GM18520 (cell line): Measurements from ENCODE around the gene ZFP1.
"Not testable (repeated sequence)": the region's sequence is repeated elsewhere in the genome, so short reads cannot be mapped to it uniquely, and the experiment has no call there.

Experiments
- ATAC-seq: cut with Tn5 transposase; IDR thresholded peaks from one replicate; pipeline ENCODE4 v1.9.1; 2021; ENCODE audit not compliant: unreplicated experiment

ZFP1 gene

DNA sequence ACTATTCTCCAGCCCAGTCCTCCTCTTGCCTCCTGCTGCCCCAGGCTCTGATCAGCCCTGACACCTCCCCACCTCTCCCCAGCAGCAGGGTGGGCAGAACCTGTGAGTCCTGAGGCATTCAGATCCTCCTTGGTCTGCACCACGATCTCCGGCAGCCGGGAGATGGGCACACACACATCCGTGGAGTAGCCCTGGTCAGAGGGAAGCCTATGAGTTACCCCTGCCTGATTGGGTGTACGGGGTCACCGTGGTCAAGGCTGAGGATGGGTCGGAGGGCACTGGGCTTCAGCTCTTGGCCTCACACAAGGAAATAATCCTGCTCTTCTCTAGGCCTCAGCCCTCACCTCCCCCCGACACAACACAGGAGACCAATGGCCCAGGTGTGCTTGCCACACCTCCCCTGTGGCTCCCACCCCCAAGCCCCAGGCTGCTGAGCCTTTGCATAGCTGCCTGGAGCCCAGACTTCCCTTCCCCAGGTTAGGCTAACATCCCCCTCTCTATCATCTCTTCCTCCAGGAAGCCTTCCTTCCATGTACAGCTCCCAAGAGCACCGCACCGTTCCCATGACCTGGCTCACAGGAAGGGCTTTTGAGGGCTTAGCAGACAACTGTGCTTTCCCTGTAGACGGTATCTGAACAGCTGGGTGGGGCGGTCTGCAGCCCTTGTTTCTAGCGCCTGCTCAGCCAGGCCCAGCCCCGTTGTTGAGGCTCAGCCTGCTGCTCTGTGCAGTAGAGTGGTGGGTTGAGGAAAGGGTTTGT is 35.4 kb upstream of the ZFP1 start:
- no peak for ATAC-seq

DNA sequence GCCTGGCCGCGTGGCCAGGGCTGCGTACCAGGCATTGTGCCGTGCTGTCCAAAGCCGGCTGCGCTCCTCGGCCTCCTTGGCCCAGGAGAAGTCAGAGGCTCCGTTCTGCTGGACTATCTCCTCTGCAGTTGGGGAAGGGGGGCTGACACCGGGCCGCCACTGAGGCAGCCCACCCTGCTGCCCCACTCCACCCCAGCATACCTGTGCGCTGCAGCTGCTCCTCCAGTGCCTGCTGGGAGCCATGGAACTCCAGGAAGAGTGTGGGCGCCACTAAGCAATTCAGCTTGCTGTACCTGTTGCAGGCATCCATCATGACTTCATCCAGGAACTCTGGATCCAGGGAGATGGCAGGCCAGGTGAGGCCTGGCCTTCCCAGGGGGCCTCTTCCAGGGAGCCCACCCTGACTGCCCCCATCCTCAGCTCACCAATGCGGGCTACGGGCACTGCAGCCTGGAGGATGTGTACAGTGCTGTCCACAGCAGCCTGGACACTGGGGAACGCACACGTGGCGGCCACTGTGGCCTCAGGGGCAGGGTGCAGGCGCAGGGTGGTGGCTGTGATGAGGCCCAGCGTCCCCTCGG is 34.7 kb upstream of the ZFP1 start:
- no peak for ATAC-seq

DNA sequence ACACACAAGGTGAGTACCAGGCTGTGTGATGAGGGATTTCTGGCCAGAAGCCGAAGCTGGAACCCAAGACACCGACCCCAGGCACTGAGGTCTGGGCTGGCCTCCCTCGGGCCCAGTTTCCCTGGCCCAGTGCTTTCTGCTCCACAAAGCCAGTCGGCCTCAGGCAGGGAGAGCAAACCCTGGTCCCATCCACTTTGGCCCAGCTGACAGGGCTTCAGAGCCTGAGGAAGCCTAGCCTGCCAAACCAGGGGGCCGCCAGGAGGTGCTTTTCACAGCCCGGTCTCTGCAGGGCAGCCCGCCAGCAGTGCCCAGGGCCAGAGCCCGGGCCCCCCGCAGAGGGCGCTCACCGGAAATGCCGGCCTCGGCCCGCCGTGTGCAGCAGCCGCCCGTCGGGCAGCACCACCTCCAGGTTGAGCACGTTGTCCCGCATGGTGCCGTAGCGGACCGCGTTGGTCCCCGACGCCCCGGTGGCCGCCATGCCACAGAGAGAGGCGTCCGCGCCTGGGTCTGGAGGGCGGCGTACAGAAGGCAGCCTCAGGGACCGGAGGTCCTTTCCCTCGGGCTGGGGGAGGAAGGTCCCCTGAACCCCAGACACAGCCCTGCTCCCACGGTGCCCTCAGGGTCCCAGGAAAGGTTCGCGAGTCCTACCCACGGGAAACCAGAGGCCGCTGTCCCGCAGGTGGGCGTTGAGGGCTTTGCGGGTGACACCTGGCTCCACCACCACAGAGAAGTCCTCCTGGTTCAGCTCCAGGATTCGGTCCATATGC is 34.0 kb upstream of the ZFP1 start:
- no peak for ATAC-seq

DNA sequence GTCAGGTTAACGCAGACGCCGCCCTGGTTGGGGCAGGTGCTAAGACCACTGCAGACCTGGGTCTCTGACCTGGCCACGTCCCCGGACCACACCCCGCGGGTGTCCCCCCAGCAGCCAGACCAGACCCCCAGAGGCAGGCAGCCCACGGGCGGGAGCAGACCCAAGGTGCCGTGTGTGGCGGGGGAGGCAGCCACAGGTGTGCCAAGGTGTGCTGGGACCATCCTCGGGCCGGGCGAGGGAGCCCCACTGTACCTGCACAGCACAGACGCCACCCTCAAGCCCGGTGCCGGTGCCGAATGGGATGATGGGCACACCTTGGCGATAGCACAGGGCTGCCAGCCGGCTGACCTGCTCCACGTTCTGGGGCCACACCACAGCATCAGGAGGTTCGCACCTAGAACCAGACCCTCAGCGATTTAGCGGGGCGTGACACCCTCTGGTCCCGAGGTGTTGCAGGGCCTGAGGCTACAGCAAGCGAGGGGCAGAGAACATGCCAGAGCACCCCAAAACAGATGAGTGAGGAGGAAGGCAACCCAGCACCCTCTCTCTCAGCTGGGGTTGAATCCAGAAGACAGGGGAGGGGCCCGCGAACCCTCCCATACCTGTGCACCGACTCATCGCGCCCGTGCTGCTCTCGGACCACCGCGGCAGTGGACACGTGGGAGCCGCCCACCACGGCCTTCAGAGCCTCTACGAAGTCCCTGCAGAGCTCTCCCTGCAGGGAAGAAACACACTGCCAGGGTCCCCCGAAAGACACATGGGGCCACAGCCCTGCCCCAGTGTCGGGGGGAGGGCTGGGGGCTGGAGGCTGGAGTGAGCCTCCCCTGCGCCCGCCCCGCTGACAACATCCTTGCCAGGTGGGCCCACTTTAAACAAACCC is 33.1 kb upstream of the ZFP1 start:
- no peak for ATAC-seq

DNA sequence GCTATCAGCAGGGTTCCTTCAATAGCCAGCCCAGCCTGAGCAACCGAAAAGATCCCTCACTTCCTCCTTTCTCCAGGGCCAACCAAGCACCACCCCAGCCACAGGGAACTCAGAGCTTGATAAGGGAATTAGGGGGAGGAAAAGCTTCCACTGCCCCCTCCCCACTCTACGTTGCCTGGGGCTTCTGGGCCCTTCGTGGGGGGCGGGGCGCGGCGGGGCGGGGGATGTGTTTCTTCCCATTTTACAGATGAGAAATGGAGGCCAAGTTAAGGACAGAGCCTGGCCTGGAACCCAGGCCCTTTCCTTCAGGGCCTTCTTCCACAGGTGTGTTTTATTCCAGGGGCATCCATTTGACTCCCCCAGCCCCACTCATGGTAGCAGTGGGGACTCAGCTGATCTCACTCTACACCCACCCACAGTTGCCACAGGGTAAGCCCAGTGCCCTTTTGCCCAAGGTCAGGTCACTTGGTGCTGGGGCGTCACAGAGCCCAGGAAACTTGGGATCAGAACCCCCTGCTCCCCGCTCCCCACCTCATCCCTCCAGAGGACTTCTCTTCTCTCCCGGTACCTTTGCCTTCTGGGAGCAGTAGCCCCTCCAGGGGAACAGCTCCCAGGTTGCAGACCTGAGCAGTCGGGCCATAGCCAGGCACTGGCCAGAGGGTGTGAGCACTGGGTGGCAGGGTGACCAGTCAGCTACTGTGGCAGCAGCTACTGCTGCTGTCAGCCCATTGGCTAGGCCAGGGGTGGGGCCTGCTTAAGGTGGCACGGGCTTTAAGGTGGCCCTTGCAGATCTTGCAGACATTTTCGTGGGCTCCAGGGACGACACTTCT is 32.0 kb upstream of the ZFP1 start, which contains the start of gene LDHD:
Gene LDHD (minus strand): TSS at position 700 of the 830 bp plus-strand sequence. CDS start 60 bp downstream, at position 640.
- ATAC-seq: no peak

DNA sequence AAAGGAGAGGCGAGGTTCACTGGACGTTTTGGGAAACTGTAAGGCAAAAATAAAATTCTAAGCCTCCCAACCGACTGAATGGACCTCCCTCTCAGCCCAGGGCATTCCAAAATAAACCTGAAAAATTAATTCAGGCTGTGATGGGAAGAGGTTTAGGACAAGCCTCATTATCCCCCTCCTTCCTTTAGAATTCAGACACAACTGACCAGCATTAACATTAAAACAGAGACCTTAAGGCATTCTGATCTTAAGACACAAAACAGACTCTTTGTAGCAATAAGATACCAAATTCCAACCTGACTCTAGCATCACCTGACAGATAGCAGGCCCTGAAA is 31.4 kb upstream of the ZFP1 start:
- ATAC-seq: no peak

DNA sequence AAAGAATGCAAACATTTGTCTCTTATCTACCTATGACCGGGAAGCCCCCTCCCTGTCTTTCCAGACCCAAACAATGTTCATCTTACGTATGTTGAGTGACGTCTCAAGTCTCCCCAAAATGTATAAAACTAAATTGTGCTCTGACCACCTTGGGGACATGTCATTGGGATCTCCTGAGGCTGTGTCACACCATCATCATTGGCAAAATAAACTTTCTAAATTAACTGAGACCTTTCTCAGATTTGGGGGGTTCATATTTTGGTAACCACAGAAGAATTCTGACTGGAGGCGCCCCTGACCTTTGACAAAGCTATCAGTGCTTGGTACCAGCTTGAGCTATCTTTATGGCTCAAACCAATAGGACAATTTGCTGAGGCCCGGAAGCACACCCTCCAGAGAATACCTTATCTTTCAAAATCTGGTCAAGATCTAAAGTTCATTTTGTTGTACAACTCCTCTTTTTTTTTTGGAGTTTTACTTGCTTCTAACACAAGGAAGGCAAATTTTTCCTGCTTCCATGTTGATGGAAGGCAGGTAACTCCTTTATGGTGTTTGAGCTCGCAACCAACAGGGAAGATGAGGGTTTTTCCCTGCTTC is 29.3 kb upstream of the ZFP1 start:
- no peak for ATAC-seq

DNA sequence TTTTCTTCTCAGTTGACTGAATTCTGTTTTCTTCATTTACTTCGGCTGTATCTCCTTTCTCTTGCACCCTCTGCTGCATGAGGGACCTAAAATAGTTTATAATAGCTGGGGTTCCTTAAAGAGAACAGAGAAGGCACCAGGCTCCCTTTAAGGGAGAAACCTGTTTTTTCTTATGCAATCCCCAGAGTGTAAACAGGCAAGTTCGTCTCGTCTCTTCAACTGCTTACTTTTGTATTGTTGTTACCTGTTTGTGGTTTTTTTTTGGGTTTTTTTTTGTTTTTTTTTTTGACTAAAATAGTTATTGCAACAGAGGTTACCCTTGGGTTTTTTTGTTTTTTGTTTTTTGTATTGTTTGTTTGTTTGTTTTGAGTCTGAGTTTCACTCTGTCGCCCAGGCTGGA is 28.1 kb upstream of the ZFP1 start:
- no peak for ATAC-seq

DNA sequence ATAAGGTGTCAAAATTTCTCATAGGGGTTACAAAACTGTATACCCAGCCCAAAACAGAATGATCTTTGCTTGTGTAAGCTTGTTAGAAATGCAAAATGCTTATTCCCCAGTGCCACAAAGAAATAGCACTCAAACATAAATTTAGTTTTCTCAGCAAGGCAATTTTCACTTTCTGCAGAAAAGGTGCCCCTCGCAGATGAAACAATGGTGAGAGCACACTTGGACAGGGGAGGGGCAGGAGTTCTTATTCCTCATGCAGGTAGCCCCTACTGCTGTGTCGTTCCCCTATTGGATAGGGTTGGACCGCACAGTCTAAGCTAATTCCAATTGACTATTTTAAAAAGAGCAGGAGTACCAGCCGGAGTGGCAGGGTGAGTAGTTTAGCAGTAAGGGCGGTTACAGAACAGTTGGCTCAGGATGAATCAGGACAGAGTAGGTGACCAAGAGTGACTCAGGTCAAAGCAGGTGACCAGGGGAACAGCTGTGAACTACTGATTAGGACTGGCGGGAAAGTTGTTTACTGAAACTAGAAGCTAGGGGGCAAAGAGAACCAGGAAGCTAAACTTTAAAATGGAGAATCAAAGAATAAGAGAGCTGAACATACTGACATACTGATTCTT is 26.3 kb upstream of the ZFP1 start:
- ATAC-seq: no peak

DNA sequence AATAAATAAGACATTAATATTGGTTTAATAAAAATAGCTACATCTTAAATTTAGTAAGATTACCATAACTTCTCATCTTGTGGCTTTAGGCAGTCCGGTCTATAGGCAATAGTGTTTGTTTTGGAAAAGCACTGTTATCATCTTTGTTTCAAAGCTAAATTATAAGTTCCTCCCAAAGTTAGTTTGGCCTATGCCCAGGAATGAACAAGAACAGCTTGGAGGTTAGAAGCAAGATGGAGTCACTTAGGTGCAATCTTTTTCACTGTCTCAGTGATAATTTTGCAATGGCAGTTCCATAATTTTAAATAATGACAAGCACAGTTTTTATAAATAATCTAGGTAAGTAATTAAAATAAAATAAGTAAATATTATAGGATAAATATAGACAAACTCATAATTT is 25.7 kb upstream of the ZFP1 start:
- no peak for ATAC-seq

DNA sequence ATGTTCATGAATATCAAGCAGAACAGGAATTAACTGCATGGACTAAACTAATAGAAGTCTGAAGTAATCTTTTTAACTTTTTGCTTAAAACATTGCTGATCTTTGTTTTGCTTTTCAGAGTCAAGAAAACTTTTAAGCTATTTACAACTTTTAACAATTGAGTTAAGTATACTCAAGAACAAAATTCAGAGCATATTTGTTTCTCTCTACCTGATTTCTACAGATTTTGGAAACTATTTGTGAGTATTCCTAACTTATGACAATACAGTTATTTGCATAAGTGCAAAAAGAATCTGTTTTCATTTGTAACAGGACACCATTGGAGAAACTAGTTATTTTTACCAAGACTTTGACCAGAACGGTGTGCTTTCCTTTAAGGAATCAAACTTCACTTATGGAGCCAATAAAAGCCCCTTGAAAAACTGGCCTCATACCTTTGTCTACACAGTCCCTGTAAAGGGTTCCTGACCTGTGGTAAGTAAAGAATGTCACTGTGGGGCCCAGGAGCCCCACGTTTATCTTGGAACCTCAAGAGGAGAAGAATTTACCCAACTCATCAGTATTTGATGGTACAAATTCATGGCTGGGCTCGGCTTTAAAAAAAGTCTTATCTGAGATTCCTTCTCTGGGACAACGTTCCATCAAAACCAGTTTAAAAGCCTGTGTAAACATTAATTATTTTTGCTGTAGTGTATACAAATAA is 20.5 kb upstream of the ZFP1 start:
- no peak for ATAC-seq

DNA sequence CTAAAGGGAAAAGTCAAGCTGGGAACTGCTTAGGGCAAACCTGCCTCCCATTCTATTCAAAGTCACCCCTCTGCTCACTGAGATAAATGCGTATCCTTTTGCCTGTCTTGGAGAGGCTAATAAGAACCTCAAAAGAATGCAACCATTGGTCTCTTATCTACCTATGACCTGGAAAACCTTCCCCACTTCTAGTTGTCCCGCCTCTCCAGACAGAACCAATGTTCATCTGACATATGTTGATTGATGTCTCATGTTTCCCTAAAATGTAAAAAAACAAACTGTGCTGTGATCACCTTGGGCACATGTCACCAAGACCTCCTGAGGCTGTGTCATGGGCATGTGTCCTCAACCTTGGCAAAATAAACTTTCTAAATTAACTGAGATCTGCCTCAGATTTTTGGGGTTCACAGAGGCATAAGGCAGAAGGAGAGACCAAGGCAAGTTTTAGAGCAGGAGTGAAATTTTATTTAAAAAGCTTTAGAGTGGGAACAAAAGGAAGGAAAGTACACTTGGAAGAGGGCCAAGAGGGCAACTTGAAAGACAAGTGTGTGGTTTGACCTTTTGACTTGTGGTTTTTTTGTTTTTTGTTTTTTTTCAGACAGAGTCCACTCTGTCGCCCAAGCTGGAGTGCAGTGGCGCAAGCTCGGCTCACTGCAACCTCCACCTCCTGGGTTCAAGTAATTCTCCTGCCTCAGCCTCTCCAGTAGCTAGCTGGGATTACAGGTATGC is 18.7 kb upstream of the ZFP1 start:
- not testable (repeated sequence) for ATAC-seq

DNA sequence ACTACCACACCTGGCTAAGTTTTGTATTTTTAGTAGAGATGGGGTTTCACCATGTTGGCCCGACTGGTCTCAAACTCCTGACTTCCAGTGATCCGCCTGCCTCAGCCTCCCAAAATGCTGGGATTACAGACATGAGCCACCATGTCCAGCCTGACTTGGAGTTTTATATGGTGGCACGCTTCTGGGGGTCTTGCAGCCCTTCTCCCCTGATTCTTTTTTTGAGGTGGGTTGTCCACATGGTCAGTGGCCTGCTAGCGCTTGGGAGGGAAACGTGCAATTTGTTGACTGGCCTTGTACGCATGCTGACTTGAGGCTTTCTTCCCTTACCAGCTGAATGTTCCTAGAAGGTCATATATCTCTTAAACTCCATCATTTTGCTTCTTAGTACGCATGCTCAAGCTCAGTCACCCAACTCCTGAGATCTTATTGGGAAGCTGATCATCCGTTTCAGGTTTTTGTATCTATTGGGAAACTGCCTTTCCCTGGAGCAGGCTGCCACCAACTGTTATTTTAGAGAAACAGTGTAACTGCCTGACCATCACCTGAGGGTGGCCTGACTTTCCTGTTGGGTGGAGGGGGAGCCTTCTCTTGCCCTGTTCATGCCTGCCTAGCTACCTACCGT is 18.1 kb upstream of the ZFP1 start:
- ATAC-seq: no peak

DNA sequence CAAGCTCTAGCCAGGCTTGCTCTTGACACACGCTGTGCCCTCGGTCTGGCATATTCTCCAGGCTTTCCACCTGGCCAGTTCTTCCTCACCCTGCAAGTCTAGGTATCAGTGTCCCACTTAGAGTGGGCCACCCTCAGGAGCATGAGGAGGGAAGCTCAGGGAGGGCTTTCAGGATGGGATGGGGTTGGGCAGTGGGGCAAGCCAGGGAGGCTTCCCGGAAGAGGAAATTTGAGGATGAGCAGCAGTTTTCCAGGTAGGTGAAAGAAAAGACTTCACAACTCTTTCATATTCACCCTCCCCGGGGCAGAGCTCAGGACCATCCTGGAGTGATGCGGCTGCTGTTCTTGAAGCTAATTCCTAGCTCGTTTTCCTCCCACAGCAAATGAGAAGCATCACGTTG is 17.2 kb upstream of the ZFP1 start:
- ATAC-seq: no peak

DNA sequence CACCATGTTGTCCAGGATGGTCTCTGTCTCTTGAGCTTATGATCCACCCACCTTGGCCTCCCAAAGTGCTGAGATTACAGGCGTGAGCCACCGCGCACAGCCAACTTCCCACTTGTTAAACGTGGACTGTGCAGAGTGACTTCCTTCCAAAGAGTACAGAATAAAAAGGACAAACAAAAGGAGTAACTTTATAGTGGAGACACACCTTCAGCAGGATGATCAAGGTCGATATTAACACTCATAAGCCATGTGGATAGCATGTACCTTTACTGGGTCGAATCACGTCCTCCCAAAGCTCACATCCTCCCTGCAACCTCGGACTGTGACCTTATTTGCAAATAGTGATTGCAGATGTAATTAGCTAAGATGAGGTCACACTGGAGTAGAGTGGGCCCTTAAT is 10.1 kb upstream of the ZFP1 start:
- no peak for ATAC-seq

DNA sequence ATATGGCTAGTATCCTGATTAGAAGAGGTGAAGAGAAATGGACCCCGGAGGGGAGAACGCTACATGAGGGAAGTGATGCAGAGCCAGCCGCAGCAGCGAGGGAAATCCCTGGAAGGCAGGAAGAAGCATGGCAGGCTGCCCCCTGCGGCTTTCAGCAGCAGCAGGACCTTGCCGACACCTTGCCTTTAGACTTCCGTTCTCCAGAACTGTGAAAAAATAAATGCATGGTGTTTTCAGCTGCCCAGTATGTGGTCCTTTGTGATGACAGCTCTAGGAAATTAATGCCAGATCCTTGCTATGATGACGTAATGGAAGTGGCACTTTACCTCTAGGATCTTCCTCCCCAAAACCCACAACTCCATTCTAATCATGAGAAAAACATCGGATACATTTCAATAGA is 9.7 kb upstream of the ZFP1 start:
- no peak for ATAC-seq

DNA sequence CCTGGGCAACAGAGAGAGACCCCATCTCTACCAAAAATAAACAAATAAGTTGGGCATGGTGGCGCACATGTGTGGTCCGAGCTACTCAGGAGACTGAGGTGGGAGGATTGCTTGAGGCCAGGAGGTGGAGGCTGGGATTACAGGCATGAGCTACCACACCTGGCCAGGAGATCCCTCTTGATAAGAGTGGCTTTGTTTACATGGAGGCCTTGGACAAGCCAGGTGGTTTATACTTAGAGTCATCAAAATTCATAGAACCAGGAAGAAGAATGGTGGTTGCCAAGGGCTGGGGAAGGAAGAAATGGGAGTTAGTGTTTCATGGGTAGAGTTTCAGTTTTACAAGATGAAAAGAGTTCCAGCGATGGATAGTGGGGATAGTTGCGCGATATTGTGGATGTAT is 8.8 kb upstream of the ZFP1 start:
- no peak for ATAC-seq

DNA sequence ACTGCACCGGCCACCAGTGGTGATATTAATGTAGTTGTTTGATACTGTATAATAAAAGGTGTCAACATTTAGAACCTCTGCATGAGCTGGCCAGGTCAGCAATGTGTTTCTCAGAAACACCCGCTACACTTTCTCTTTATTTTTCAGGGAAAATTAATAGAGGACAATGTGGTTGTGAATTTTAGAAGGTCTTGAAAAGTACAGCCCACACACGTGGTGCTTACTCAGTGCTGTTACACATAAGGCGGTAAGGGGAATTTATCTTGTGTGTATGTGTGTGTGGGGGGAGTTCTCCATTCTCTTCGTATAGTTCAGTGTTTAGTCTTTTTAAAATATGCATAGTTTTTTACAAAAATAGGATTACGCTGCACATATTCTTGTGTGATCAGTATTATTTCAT is 4.4 kb upstream of the ZFP1 start:
- no peak for ATAC-seq
